ENCODE data around the gene MYOCOS.

MYOCOS gene

DNA sequence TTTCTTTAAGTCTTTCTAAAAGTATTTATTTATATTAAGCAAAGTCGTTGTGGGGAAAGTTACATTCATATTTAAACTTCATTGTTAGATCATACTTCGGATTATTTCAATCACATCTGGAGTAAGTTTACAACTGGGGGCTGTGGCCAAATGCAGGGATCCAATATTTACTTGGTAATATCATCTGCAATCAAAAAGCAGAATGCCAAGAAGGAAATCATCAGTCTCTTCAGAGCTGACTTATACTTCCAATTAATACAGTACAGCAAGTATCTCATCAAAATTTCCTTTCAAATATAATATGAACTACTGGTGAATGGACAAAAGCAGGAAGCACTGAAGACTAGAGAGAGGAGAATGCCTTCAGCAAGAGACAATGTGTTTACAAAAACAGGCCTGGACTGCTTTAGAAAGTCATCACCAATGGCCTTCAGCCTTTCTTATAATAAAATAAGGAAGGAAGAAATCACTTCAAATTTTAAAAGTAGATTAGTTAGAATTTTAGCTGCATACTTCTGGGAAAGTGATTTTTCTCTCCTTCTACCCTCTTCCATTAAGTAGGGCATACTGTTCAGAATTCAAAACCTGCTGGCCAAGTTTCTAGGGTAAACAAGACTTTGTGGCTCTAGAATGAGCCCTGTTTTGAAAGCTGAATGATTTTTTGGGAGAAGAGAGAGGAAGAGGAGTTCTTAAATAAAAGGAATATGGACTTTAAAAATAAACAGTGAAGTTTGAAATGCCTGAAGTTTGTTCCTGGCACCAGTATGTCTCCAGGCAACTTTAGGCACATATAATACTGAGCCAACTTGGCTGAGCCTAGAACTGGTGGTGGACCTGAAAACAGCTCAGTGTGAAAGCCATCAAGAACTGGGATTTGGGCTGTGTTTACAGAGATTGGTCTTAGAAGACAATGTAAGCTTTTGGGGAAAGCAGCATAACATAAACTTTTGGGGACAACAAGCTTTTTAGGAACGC lies 52.7 kb downstream of the MYOCOS start:
- no peak for TF ChIP-seq ZFX (IDR thresholded peaks at IDR 0.05)
- TF ChIP-seq, protein P1, sequence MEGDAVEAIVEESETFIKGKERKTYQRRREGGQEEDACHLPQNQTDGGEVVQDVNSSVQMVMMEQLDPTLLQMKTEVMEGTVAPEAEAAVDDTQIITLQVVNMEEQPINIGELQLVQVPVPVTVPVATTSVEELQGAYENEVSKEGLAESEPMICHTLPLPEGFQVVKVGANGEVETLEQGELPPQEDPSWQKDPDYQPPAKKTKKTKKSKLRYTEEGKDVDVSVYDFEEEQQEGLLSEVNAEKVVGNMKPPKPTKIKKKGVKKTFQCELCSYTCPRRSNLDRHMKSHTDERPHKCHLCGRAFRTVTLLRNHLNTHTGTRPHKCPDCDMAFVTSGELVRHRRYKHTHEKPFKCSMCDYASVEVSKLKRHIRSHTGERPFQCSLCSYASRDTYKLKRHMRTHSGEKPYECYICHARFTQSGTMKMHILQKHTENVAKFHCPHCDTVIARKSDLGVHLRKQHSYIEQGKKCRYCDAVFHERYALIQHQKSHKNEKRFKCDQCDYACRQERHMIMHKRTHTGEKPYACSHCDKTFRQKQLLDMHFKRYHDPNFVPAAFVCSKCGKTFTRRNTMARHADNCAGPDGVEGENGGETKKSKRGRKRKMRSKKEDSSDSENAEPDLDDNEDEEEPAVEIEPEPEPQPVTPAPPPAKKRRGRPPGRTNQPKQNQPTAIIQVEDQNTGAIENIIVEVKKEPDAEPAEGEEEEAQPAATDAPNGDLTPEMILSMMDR (conservative IDR thresholded peaks at IDR 0.05) = no peak
- H3K27ac ChIP-seq = no peak overlapping the region

All from C4-2B (cell line).